HG02642 (cell line): ENCODE data around the gene CEND1.

Source experiments
- ATAC-seq: cut with Tn5 transposase; IDR thresholded peaks from one replicate; pipeline ENCODE4 v1.9.1; 2021; ENCODE audit warnings: mild to moderate bottlenecking; ENCODE audit not compliant: unreplicated experiment, poor library complexity

The CEND1 gene

DNA sequence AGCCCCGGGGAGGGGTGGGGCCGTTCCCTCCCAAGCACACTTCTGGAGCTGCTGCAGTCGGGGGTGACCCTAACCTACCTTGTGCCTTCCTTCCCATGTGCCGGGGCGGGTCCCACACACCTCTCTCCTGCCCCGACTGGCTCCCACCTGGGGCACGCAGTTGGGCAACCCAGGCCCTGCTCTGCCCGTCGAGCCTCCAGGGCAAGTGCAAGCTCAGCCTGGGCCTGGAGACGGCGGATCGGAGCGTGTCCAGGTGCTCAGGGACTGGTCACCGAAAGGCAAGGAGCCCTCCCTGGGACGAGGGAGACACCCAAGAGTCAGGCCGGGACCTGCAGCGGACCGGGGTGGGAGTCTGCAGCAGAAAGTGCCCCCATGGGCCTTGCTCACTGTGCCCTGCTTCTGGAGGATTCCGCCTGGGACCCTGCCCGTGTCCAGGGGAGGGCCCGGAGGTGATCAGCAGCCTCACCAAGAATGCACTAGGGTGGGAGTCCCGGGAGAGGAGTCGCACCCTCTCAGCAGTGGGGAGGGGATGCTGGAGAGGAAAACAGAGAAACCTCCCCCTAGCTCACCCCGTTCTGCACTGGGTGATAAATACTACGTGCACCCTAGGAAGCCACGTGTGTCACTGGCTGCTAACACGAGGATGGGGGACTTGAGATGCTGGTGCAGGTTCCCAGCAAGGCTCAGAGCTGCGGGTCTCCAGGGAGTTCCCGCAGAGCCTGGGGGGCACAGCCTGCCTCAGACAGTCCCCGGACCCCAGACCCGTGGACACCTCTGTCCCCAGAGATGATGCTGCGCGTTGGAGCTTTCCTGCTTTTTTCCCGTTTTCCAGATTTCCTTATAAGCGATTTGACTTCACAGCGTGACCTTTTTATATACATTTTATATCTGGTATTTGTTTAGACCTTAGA lies 7.4 kb downstream of the CEND1 start:
- no peak for ATAC-seq

- no peak for ATAC-seq
These were observed 9.8 kb downstream of the CEND1 start for GRCh38 chr11:779955-780532.

DNA sequence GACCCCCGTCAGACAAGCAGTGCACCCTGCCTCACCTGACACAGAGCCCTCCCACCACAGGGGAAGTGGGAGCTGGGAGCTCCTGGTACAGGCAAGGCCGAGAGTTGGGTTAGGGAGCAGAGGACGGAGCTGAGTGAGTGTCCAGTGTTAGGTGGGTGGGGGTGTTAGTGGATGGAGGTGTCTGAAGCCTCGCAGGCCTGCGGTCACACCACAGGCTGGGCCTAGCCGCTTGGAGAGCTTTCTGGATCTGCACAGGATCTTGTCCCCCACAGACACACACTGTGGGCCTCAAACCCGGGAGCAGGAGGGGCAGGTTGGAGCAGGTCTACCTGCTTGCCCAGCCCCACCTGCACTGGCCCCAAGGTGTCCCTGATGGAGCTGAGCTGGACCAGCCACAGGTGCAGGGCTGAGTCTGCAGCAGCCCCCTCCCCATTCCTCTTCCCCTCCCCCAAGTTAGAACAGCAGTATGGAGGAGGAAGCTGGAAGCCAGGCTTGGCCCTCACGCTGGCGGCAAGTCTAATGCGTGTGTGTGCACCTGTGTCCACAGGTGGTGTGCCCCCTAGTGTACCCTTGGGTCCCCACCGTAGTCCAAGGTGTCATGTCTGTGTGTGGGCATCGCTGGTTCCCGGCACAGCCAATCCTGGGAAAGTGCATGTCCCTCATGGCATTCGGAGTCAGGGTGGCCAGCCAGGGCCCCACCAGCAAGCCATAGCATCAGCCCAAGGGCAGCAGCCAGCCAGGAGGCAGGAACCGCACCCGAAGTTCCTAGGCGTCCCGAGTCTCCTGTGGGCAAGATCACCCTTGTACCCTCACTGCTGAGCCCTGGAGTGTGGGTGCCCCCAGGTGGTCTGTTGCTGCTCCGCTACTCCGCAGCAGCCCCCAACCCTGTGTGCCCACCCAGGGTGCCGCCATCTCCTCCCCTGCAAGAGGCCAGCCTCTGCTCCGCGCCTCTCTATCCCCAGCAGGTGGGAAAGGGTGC lies 10.6 kb downstream of the CEND1 start:
- no peak for ATAC-seq

DNA sequence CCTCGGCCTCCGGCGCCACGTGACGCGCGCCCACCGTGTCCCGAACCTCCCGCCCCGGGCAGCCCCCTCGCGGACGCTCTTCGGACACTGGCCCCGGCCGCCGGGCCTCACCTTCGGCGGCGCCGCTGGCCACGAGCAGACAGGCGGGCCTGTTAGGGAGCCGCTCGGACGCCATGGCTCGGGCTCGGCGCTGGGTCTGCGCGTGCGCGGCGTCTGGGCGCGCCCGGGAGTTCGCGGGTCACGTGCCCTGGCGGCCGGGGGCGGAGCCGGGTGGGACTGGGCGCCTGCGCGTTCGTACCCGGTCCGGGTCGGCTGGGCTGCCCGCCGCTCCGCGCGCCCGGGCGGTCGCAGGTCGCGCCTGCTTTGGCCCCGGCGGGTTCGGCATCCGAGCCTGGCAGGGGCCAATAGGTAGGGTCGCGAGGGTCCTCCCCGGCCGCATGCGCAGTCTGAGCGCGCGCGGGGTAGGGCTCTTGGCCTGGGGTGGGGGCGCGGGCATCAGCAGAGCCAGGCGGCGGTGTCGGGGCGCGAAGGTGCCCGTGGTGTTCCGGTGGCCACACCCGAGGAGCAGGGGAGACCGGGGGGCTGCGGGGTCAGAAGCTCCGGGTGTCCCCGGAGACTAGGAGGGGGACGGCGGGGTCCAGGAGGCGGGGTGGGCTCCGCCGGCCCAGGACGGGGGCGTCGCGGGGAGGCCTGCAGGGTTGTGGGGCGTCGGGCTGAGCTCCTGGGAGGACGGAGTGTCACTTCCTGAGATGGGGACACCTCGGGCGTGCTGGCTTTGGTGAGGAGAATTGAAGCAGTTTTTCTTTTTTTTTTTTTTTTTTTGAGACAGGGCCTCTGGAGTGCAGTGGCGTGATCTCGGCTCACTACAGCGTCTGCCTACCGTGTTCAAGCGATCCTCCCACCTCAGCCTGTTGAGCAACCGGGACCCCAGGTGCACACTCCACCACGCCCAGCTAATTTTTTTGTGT lies 12.3 kb downstream of the CEND1 start, which contains the start of gene GATD1:
Gene GATD1 (minus strand): TSS at position 200 of the 968 bp plus-strand sequence. CDS start 25 bp downstream, at position 175.
- peak; percentile 79 for ATAC-seq

DNA sequence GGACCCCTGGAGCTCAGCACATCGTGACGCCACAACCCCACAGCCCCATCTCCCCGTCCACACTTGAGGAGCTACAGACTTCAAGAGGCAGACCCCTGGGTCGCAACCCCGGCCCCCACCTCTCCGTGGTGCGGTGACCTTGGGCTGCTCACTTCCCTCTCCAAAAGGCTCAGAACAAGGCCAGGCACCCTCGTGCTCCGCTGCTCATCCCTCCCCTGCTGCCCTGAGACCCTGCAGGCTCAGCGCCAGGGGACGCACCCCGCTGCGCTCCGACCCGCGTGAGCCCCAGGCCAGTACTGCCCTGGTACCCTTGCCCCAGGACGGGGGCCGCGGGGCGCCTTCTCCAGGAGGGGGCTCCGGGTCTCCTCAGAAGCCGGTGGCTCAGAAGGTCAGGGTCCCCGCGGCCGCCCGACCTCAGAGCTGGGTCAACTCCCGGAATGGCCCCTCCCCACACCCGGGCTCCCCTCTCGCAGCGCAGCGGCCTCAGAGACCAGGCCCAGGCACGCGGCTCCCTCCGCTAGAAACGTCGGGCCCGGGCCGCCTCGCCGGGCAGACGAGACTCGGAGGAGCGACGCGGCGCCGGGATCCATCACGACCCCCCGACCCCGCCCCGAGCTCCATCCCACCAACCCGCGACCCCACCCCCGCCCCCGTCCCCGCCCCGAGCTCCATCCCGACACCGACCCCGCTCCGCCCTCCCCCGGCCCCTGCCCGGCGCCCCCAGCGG lies 13.2 kb downstream of the CEND1 start:
- ATAC-seq, result peak; percentile 41

GRCh38 chr11:776263-776560 lies 13.7 kb downstream of the CEND1 start:
- no peak for ATAC-seq

GRCh38 chr11:774873-775592 lies 14.9 kb downstream of the CEND1 start:
- no peak for ATAC-seq

DNA sequence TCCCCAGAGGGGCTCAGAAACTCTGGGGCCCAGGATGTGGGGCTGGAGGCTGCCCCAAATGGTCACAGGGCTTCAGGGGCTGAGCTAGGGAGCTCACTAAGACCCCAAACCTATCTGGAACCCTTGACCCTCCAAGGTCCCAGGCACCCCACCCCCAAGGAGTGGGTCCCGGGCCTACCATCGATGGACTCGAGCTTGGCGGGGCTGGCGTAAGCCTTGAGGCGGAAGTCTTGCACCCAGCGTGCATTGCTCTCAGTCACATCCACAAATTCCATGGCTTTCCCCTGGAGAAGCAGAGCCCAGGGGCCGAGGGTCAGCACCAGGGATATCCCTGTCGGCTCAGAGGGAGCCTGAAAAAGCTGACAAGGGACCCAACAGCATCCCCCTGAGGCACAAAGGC lies 16.1 kb downstream of the CEND1 start:
- no peak for ATAC-seq

DNA sequence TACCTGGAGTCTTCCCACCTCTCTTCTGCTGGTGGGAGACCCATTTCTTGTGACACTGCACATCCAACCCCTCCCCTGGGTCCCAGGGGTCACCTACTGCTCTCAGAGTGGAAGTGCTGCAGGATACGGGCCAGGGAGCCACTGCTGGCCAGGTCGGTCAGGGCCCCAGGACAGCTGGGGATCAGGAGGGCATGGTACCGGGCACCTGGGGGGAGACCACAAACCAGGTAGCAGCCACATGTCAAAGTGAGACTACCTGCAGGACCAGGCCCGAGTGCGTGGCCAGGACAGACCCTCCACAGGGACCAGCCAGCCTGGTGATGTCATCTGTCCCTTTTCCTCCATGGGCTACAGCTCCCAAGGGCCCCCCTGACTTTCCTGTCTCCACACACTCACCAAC lies 16.5 kb downstream of the CEND1 start:
- no peak for ATAC-seq

- no peak for ATAC-seq
These were observed 17.2 kb downstream of the CEND1 start for GRCh38 chr11:772429-773390.

DNA sequence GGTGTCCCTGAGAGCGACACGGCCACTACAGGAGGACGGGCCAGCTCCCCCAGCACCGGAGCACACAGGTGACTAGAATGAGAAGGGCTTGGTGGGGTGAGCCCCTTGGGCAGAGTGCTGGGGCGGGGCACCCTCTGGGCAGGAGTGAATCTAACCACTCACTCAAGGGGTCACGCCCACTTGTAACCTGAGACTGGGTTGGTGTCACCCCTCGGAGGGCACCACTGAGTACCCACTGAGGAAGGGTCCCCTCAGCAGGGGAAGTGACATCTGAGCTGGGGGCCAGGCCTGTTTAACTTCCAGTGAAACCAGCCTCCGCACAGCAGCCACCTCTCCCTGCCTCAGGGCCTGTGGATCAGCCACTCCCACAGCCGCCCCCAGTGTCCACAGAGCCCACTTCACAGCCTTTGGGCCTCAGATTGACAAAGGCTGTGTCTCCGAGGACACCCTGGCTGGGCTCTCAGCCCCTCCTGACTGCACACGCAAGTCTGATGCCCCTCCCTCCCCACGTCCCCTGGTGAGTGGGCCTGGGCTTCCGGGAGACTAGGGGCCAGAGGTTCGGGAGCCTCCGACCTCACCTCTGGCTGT lies 18.2 kb downstream of the CEND1 start:
- ATAC-seq, result no peak

GRCh38 chr11:770642-771616 lies 19.0 kb downstream of the CEND1 start:
- no peak for ATAC-seq

- no peak for ATAC-seq
These were observed 19.8 kb downstream of the CEND1 start for GRCh38 chr11:769887-770641.

DNA sequence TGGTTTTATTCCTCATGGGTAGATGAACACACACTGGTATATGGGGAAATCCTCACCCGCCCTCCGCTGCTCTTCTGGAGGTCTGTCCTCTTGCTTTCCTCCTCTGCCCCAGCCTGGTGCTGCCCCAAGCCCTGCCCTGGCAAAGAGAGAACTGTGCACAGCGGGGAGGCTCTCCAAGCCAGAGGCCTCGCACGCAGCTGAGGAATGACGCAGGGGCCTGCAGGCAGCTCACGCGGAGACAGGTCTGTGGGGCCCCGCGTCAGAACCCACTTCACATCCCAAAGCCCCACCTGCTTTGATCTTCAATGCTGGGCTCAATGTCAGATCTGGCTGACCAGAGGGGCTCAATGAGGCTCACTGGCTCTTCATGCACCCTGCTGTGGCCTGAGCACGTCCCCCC lies 22.7 kb downstream of the CEND1 start:
- ATAC-seq, result no peak

DNA sequence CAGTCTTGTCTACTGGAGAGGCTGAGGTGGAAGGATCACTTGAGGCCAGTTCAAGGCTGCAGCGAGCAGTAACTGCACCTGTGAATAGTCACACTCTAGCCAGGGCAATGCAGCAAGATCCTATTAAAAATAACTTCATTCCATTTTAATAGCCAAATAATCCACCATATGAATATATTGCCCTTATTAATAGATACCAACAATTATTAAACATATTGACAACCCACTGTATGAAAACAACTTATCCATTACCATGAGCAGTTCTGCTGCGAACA lies 23.0 kb downstream of the CEND1 start:
- ATAC-seq, result no peak
